ENCODE data around the gene R3HDM4. TPM values are rescaled to one million over a fixed set of nuclear protein-coding genes. Genes with fewer than 3 reads are reported as not detected.
"Not testable (repeated sequence)": the region's sequence is repeated elsewhere in the genome, so short reads cannot be mapped to it uniquely, and the experiment has no call there.

Gene R3HDM4
- total RNA-seq = 51.8 and 53.6 TPM in 2 replicates
- polyA plus RNA-seq (2012) = 55.9 TPM

GRCh38 chr19:913080-913748 is at the start of gene R3HDM4:
TSS of gene R3HDM4 (minus strand) at chr19:913219. CDS start at chr19:913157, 62 bp downstream.
- peak; percentile 61 for DNase-seq (ENCODE audit: low read depth)

GRCh38 chr19:961866-962620 is 49.0 kb upstream of the R3HDM4 start:
- DNase-seq (ENCODE audit: low read depth) = no peak

GRCh38 chr19:960601-960938 is 47.6 kb upstream of the R3HDM4 start:
- no peak for DNase-seq (ENCODE audit: low read depth)

GRCh38 chr19:960020-960419 is 47.0 kb upstream of the R3HDM4 start:
- no peak for DNase-seq (ENCODE audit: low read depth)

GRCh38 chr19:958967-959855 is 46.2 kb upstream of the R3HDM4 start:
- no peak for DNase-seq (ENCODE audit: low read depth)

- not testable (repeated sequence) for DNase-seq (ENCODE audit: low read depth)
These were observed 44.6 kb upstream of the R3HDM4 start for GRCh38 chr19:957578-957977.

- no peak for DNase-seq (ENCODE audit: low read depth)
These were observed 43.9 kb upstream of the R3HDM4 start for GRCh38 chr19:956766-957440.

GRCh38 chr19:955803-956765 is 43.1 kb upstream of the R3HDM4 start:
- DNase-seq (ENCODE audit: low read depth) = no peak

- DNase-seq (ENCODE audit: low read depth) = no peak
These were observed 41.9 kb upstream of the R3HDM4 start for GRCh38 chr19:954672-955494.

- no peak for DNase-seq (ENCODE audit: low read depth)
These were observed 41.3 kb upstream of the R3HDM4 start for GRCh38 chr19:954272-954671.

- DNase-seq (ENCODE audit: low read depth) = no peak
These were observed 40.6 kb upstream of the R3HDM4 start for GRCh38 chr19:953445-954271.

GRCh38 chr19:952680-953444 is 39.8 kb upstream of the R3HDM4 start:
- no peak for DNase-seq (ENCODE audit: low read depth)

GRCh38 chr19:952049-952679 is 39.1 kb upstream of the R3HDM4 start:
- no peak for DNase-seq (ENCODE audit: low read depth)

GRCh38 chr19:950352-951066 is 37.5 kb upstream of the R3HDM4 start:
- no peak for DNase-seq (ENCODE audit: low read depth)

- DNase-seq (ENCODE audit: low read depth) = no peak
These were observed 36.0 kb upstream of the R3HDM4 start for GRCh38 chr19:948842-949496.
